GM18909 (cell line): Measurements from ENCODE around the gene DLK1.

Experiments used
- ATAC-seq: cut with Tn5 transposase; IDR thresholded peaks from one replicate; pipeline ENCODE4 v1.9.1; 2021; ENCODE audit warnings: mild to moderate bottlenecking; ENCODE audit not compliant: unreplicated experiment, poor library complexity

The DLK1 gene

GRCh38 chr14:100692859-100693558 lies 33.7 kb upstream of the DLK1 start:
- ATAC-seq: no peak

- ATAC-seq: no peak
Measured at GRCh38 chr14:100693877-100694578, 32.7 kb upstream of the DLK1 start.

GRCh38 chr14:100694579-100695422 lies 31.9 kb upstream of the DLK1 start:
- no peak for ATAC-seq

- no peak for ATAC-seq
Measured at GRCh38 chr14:100695423-100695738, 31.3 kb upstream of the DLK1 start.

- no peak for ATAC-seq
Measured at GRCh38 chr14:100696008-100696407, 30.7 kb upstream of the DLK1 start.

GRCh38 chr14:100696590-100696989 lies 30.1 kb upstream of the DLK1 start:
- no peak for ATAC-seq

GRCh38 chr14:100698066-100698465 lies 28.6 kb upstream of the DLK1 start:
- ATAC-seq: no peak

DNA sequence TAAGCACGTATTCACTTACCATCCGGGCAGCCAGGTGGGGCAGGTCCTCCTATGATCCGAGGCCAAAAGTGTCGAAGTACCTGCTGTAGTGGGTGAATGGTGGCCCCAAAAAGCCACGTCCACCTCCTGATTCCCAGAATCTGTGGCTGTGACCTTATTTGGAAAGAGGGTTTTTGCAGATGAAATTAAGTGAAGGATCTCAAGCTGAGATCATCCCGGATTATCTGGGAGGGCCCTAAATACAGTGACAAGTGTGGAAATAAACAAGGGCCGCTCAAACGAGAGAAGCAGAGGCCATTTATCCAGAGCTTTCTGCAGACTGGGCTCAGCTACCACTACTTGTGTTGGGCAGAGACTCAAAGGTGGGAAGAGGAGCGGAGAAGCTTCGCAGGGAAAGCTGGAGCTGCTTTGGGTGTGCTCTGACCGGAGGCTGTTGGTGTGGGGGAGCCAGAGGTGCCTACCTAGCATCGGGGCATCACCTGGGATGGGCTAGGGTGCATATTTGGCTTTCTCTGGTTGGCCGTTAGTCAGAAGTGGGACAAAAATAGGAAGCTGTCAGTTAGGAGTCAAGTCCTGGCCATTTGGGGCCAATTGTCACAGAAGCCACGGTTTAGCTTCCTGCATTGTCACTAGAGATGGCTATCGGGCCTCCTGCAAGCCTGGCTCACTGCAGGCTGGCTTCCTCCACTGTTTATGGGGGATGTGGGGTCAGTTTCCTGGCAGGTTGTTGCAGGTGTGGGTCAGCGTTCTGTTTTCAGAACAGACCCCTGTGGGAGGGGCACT lies 27.8 kb upstream of the DLK1 start:
- ATAC-seq: no peak

- ATAC-seq: no peak
Measured at GRCh38 chr14:100701314-100701713, 25.4 kb upstream of the DLK1 start.

DNA sequence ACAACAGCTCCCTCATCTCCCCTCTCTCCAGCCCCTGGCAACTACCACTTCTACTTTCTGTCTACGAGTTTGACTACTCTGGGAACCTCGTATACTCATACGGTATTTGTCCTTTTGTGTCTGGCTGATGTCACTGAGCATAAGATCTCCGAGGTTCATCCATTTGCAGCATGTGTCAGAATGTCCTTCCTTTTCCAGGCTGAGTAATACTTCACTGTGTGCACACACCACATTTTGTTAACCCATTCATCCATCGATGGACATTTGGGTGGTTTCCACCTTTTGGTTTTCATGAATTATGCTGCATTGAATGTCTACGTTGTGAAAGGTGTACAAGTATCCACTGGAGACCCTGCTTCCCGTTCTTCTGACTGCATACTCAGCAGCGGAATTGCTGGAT lies 24.1 kb upstream of the DLK1 start:
- ATAC-seq: no peak

DNA sequence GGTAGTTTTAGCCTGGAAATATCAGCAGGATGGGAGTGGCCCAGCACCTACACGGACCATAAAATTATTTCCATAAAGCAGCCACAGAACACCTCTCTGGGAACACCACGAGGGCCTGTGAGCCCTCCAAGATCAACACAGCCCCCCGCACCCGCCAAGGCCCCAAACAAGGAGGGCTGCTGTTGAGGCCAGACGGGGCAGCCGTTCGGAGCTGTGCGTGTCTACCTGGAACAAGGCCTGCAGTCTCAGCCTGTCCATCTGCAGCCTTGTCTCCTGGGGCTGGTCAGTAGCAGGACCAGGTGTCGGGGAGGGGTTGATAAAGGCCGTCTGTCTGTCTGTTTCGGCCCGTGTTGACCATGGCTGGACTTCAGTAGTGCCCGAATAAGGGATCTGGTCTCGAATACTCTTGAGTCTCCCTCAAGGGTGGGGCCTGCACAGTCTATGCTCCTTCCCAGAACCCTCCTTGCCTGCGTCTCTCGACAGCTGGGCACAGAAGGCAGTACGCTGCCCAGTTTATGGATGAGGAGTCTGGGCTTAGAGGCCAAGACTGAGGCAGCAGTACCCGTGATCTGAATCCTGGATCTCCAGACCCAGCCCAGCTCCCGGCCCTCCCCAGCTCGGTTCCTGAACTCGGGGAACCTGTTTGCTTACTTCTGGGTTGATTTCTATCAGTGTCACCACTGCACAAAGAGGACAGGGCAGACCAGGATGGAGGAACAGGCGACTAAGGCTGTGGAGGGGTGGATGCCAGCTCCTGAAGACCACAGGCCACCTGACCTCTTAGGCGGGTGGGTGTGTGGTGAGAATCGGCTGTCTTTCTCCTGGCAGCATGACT lies 23.1 kb upstream of the DLK1 start:
- no peak for ATAC-seq

GRCh38 chr14:100706200-100706599 lies 20.5 kb upstream of the DLK1 start:
- no peak for ATAC-seq

- ATAC-seq: no peak
Measured at GRCh38 chr14:100706860-100707259, 19.8 kb upstream of the DLK1 start.

GRCh38 chr14:100708425-100709288 lies 18.0 kb upstream of the DLK1 start:
- no peak for ATAC-seq

GRCh38 chr14:100709289-100710284 lies 17.1 kb upstream of the DLK1 start:
- ATAC-seq: no peak

GRCh38 chr14:100710391-100710790 lies 16.3 kb upstream of the DLK1 start:
- ATAC-seq: no peak

- no peak for ATAC-seq
Measured at GRCh38 chr14:100710826-100711462, 15.7 kb upstream of the DLK1 start.
